Fibroblast of lung (primary cell): ENCODE data around the gene MRI1.

ENCODE experiments used
- CTCF ChIP-seq, 2 donors: IDR thresholded peaks in 1 of 2; conservative IDR thresholded peaks in 1 of 2; 1 replicate in 1 of 2; 2 replicates in 1 of 2; pipeline ENCODE4 v1.5.1; 2011 to 2012; ENCODE audit warnings: low read length in 2 of 2, control low read depth in 1 of 2, inconsistent platforms in 1 of 2, low read depth in 1 of 2, mild to moderate bottlenecking in 1 of 2
- EZH2 ChIP-seq: IDR thresholded peaks from 2 replicates; pipeline ENCODE4 v1.5.1; 2012; ENCODE audit warnings: low read length, control low read depth, mild to moderate bottlenecking; ENCODE audit errors: missing control alignments

GRCh38 chr19:13778398-13778797 is 14.1 kb downstream of the MRI1 start:
- TF ChIP-seq CTCF (conservative IDR thresholded peaks at IDR 0.05 in 1 of 2, IDR thresholded peaks at IDR 0.05 in 1 of 2; ENCODE audit: low read depth in 1 of 2, low read length in 2 of 2) (no peak), EZH2 (no peak)
